GM18511 (cell line): Measurements from ENCODE around the gene HOXC6.

Experiments used
- ATAC-seq: cut with Tn5 transposase; IDR thresholded peaks from one replicate; pipeline ENCODE4 v1.9.1; 2021; ENCODE audit warnings: mild to moderate bottlenecking, moderate library complexity; ENCODE audit not compliant: unreplicated experiment

Gene HOXC6

GRCh38 chr12:54012631-54013409 lies 15.4 kb upstream of the HOXC6 start:
- ATAC-seq = no peak

DNA sequence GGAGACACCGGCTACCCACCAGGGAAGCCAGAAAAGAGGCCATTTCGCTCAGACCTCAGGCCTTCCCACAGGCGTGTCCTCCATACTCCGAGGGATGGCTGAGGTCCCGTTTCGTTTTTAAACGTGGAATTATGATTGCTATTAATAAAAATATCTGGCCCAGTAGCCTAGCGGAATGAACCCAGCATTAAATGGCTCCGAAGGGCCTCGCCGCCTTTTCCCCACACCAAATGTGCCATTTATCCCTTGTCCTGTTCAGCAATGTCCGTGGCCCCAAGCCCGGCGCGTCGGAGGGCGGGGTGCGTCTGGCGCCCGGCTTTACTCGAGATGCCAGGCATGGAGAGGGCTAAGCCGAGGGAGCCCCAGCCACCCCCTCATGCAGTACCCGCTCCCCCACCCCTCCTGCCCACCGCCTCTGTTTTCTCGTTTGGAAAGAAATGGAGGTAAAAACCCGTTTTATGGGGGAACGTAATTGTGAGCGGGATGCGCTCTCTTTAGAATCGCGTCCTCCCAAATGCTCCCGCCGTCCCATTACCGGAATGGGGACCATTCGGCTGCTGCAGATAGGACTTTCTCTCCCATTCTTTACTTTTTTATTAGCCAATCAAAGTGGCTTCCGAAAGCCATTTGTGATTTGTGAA lies 13.7 kb upstream of the HOXC6 start:
- ATAC-seq = no peak

DNA sequence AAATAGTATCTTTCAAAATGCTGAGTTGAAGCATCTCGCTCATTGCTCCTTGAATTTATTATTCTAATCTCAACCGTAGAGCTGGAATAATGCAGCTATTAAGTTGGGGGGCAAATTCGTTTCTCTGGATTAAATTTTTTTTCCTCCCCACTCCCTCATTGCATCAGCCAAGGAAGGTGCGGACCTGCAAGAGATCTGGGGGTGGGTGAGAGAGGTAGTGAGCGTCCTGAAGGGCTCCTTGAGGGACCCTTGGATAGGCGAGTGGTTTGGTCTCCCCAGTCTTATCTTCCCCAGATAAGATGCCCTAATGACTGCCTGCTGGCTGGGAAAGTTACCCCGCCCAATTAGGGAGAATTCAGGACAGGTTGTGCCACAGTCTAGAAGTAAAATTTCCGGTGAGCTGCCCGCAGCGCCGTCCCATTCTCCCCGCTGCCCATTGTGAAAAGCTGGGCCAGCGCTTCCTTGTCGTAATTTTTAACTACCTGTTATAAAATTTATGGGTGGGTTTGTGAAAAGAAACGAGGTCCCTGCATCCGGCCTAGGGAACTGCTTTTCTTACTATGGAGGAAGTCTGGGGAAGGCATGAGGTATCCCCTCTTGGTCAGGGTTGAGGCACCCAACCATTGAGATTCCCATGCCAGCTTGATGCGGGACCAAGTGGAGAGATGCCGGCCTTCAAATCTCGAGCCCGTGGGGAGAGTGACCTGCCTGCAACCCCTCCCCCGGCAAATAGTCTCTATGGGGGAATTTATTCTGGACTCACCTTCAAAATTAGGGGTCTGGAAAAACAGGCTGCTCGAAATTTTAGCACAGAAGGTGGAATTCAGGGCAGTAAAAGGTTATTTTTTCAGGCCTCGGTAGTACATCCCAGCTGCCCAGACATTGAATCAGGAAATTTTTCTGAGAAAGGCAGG lies 13.0 kb upstream of the HOXC6 start:
- ATAC-seq = no peak

GRCh38 chr12:54016051-54016450 lies 12.2 kb upstream of the HOXC6 start:
- no peak for ATAC-seq

- ATAC-seq = no peak
These were observed 11.7 kb upstream of the HOXC6 start for GRCh38 chr12:54016478-54016964.

DNA sequence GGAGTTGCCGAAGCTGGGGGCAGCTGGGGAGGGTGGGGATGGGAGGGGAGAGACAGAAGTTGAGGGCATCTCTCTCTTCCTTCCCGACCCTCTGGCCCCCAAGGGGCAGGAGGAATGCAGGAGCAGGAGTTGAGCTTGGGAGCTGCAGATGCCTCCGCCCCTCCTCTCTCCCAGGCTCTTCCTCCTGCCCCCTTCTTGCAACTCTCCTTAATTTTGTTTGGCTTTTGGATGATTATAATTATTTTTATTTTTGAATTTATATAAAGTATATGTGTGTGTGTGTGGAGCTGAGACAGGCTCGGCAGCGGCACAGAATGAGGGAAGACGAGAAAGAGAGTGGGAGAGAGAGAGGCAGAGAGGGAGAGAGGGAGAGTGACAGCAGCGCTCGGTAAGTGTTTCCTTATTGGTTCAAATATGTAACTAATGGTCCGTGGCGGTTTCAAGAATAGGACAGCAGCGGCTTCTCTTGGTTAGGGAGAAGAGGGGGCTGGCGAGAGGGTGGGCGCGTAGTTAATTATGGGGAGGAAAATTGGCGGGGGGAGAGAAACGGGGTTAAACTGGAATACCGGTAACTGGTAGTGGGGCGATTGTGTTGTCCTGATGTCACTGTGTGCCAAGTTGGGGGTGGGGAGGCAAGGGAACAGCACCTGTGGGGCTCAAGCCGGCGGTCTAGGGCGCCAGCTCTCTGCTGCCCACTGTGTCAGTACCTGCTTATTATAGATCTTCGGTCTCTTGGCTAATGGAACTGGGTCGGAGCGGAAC lies 11.0 kb upstream of the HOXC6 start:
- peak; percentile 56 for ATAC-seq

DNA sequence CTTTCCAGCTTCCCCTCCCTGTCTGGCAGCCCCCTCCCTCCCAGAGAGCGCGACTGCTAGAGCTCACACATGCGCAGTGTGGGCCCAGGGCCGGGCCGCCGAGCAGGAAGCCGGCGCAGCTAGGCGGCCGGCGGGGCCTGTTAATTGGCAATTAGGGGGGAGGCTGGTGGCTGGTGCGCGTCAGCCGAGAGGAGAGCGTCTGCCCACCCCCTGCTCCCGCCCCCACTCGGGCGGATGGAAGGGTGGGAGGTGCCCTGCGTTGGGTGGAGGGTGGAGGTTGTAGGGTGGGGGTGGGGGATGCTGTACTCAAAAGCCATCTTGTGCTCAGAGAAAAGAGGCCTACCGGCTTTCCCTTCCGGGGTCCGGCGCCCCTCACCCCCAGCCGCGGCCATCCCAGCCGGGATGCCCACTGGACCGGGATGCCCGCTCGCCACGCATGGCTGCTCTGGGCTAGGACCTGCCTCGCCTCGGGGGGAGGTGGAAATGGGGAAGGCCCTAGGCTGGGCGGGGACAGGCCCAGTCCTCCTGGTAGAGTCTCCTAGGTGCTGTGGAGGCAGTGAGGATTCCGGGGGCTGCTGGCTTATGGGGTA lies 10.3 kb upstream of the HOXC6 start:
- ATAC-seq = peak; percentile 91

DNA sequence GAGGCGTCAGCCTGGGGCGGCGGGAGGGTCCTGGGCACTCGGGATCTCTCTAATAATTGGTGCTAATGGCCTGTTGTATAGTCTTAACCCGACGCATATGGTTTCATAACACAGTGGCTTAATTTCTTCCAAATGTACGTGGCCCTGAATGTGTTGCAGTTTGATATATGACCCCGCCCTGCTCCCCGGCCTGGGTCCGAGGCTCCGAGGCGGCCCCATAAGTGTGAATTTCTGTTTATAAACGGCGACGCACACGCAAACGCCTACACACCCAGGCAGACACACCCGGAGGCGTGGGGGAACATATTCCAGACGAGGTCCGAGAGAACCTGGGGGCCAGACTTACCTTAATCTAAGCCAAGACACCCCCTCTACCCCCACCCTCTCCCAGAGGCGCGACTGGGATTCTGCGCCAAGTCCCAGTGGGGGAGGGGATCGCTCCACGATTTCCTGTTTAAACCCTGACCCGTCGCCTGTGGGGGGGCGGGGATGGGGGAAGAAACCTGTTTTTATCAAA lies 9.7 kb upstream of the HOXC6 start:
- ATAC-seq = no peak

DNA sequence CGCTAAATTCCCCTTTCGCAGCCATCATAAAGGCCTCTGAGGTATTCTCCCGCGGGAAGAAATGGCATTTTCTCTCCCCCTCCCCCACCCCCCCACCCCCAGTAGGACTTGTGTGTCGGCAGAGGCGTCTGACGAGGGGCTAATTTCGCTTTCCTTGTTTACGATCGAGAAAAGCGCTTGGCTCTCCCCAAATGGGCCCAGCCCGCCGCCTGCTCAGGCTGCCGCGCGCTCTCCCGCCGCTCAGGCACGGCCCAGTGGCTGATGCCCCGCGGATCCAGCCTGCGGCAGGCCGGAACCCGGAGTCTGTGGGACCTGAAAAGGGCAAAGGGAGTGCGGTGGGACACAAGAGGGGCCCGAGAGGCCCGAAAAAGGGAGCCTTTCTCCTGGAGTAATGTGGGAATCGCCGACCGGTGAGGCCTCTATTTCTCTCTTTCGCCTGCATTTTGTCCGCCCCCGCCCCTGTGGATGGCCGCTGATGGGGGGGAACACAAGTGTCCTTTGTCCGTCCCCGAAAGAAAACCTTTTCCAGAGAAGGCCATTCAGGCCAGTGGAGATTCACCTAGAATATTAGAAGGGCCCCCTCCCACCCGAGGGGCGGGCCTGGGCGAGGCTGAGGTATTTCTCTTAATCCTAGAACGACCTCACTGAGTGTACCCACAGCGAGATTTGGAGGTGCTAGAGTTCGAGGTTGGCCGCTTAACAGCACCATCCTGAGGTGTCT lies 9.0 kb upstream of the HOXC6 start:
- ATAC-seq = no peak

GRCh38 chr12:54019924-54020590 lies 8.2 kb upstream of the HOXC6 start:
- ATAC-seq = no peak

- no peak for ATAC-seq
These were observed 7.4 kb upstream of the HOXC6 start for GRCh38 chr12:54020591-54021405.

DNA sequence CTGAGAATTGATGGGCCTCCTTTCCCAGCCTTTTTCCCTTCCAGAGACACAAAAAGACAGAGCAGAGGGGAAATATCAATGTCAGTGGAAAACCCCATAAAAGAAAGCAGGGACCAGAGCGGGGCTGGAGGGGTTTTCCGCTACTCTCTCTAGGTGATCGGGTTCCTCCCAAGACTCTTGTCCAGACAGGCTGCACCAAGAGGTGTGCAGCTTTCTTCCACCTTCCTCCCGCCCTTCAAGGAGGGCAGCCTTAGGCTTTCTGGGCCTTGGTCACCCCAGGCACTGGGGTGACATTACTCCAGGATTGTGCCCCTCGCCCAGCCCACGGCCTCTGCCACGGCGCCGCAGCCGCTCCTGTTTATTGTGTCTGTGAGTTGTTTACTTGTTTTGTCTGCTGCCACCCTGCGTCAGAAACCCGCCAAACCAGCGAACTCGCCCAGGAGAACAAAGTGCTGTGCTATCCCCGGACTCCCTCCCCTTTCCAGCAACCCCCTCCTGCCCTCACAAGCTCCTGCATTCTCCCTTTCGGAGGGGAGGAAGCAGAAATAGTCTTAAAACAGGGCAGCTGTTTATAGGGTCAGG lies 6.7 kb upstream of the HOXC6 start:
- ATAC-seq = no peak

DNA sequence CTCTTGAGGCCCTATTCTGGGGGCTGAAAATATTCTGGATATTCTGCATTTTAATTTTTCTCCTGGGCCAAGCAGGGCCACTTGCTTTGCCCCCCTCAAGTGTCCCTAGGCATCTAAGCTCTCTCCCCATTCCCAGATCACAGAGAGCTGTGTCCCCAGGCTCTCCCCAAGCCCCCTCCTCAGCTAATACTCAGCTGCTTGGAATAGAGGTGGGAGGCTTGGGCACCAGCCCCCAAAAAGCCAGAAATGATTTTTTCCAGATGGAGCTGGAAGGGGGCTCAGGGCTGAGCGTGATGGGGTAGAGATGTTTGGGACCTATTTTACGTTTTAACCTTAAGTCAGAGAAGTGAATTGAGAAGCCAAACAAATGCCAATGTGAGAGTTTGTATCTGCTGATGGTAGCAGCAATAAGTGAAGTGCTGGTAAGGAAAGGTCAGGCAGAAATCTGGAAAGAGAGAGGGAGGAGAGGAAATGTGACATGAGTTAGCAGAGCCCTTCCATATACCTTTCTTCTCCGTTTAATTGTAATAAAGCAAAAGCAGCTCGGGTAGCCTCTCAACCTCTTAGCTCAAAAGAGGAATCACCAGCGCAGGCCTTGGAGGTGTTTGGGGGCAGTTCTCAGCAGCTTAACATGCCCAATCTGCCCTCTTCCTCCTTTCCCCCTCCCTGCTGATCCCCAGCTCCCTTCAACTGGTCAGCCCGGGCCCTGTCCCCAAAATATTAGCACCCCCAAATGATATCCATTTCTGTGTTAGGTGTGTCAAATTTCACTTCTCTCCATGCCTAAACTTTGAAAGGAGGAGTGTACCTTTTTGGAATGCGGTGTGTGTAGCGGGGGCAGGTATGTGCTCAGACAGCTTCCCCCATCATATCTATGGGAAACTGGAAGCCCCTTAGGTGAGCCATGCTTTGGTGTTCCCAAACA lies 5.0 kb upstream of the HOXC6 start:
- no peak for ATAC-seq

- no peak for ATAC-seq
These were observed 4.1 kb upstream of the HOXC6 start for GRCh38 chr12:54024127-54024526.

DNA sequence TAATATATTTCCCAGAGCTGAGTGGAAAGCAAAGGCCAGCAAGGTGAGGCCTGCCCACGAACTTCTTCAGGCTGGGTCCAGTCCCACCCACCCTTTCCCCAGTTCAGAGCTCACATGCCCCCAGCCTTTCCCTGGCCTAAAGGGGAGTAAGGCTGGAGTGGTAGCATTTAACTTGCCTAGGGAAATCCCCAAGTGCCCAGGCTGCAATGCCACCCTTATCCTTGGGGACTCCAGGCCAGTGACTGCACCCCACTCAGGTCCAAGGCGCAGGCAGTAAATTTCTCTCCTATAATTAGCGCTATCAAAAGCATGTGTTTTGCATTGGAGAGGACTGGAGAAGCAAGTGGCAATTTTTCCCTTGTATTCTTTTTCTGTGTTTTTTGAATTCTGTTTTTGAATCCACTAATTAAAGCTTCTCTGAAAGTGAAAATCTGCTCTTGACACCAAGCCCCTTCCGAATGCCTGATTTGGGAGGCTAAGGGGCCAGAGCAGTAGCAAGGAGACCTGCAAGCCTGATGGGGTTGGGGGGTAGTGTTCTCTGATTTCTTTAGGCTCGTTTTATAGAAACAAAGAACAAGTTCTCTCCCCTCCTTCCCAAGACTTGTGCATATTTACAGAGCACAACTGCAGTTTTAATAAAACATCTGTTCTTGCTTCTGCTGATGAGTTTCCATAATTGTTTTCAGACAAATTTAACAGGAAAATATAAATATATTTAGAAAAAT lies 3.5 kb upstream of the HOXC6 start:
- ATAC-seq = no peak
